Activated CD4-positive, alpha-beta T cell treated with anti-CD3 and anti-CD28 coated beads, Interleukin-2, Interleukin-6, amounts not matched to agents 100 ng/mL and 50 ng/mL, durations not matched to agents 16 hours and 8 hours (primary cell): ENCODE data around the gene GORASP2.
"Not testable (repeated sequence)": the region's sequence is repeated elsewhere in the genome, so short reads cannot be mapped to it uniquely, and the experiment has no call there.

Experiments used
- DNase-seq: peaks from one replicate; pipeline ENCODE4 v3.0.0-alpha.2; 2020

Gene GORASP2

GRCh38 chr2:170928824-170929685 lies at the start of gene GORASP2:
Gene GORASP2 (plus strand): TSS chr2:170929253. CDS start chr2:170929341, 88 bp downstream.
- DNase-seq: peak; percentile 99

GRCh38 chr2:170881840-170882239 lies 47.2 kb upstream of the GORASP2 start:
- DNase-seq: no peak

GRCh38 chr2:170882758-170883157 lies 46.3 kb upstream of the GORASP2 start:
- no peak for DNase-seq

GRCh38 chr2:170883683-170884082 lies 45.4 kb upstream of the GORASP2 start:
- DNase-seq: no peak

GRCh38 chr2:170885130-170885791 lies 43.8 kb upstream of the GORASP2 start:
- no peak for DNase-seq

- DNase-seq: no peak
Measured at GRCh38 chr2:170886386-170886785, 42.7 kb upstream of the GORASP2 start.

- no peak for DNase-seq
Measured at GRCh38 chr2:170887496-170887895, 41.6 kb upstream of the GORASP2 start.

- DNase-seq: no peak
Measured at GRCh38 chr2:170887896-170888295, 41.2 kb upstream of the GORASP2 start.

- no peak for DNase-seq
Measured at GRCh38 chr2:170891893-170892292, 37.2 kb upstream of the GORASP2 start.

GRCh38 chr2:170892391-170892951 lies 36.6 kb upstream of the GORASP2 start:
- no peak for DNase-seq

GRCh38 chr2:170895023-170895757 lies 33.9 kb upstream of the GORASP2 start:
- no peak for DNase-seq

- no peak for DNase-seq
Measured at GRCh38 chr2:170896622-170897021, 32.4 kb upstream of the GORASP2 start.

GRCh38 chr2:170897108-170897507 lies 31.9 kb upstream of the GORASP2 start:
- no peak for DNase-seq

GRCh38 chr2:170905864-170906263 lies 23.2 kb upstream of the GORASP2 start:
- DNase-seq: no peak

- no peak for DNase-seq
Measured at GRCh38 chr2:170911314-170911889, 17.7 kb upstream of the GORASP2 start.

- DNase-seq: not testable (repeated sequence)
Measured at GRCh38 chr2:170914994-170915666, 13.9 kb upstream of the GORASP2 start.

GRCh38 chr2:170917219-170917913 lies 11.7 kb upstream of the GORASP2 start:
- no peak for DNase-seq

- no peak for DNase-seq
Measured at GRCh38 chr2:170917957-170918356, 11.1 kb upstream of the GORASP2 start.

GRCh38 chr2:170921873-170922272 lies 7.2 kb upstream of the GORASP2 start:
- DNase-seq: not testable (repeated sequence)

GRCh38 chr2:170922634-170923494 lies 6.2 kb upstream of the GORASP2 start:
- DNase-seq: no peak

GRCh38 chr2:170923799-170924198 lies 5.3 kb upstream of the GORASP2 start:
- DNase-seq: no peak
